GM23248 (cell line): ENCODE data around the gene GCNT2. TPM values are rescaled to one million over a fixed set of nuclear protein-coding genes. Genes with fewer than 3 reads are reported as not detected.
"Not testable (repeated sequence)": the region's sequence is repeated elsewhere in the genome, so short reads cannot be mapped to it uniquely, and the experiment has no call there.

Source experiments
- DNase-seq: peaks from one replicate; pipeline ENCODE4 v3.0.0-alpha.2; 2015
- H2AFZ ChIP-seq: fragments of 200-600 bp; sonication (generic); 2 replicates; pipeline ENCODE4 v1.6.1; 2016; ENCODE audit warnings: antibody characterized with exemption
- H3F3A ChIP-seq: fragments of 200-600 bp; sonication (generic); 2 replicates; pipeline ENCODE4 v1.6.1; 2016; ENCODE audit warnings: mild to moderate bottlenecking, antibody characterized with exemption, mixed run types; ENCODE audit not compliant: insufficient read depth
- H3K27ac ChIP-seq: fragments of 200-600 bp; sonication (generic); 2 replicates; pipeline ENCODE4 v1.5.1; 2016; ENCODE audit warnings: mild to moderate bottlenecking
- H3K27me3 ChIP-seq: fragments of 200-600 bp; sonication (generic); replicated peaks from 2 replicates; pipeline ENCODE4 v1.6.1; 2016; ENCODE audit warnings: mild to moderate bottlenecking; ENCODE audit not compliant: insufficient read depth
- H3K36me3 ChIP-seq: fragments of 200-600 bp; sonication (generic); 2 replicates; pipeline ENCODE4 v1.6.1; 2016; ENCODE audit warnings: low read depth, mild to moderate bottlenecking
- H3K4me1 ChIP-seq: fragments of 200-600 bp; sonication (generic); 2 replicates; pipeline ENCODE4 v1.6.1; 2016; ENCODE audit warnings: mild to moderate bottlenecking; ENCODE audit not compliant: insufficient read depth
- H3K4me2 ChIP-seq: fragments of 200-600 bp; sonication (generic); one replicate; pipeline ENCODE4 v1.6.1; 2016; ENCODE audit warnings: mild to moderate bottlenecking; ENCODE audit not compliant: unreplicated experiment
- H3K4me3 ChIP-seq: fragments of 200-600 bp; sonication (generic); 2 replicates; pipeline ENCODE4 v1.5.1; 2016; ENCODE audit warnings: mild to moderate bottlenecking
- H3K79me2 ChIP-seq: fragments of 200-600 bp; sonication (generic); 2 replicates; pipeline ENCODE4 v1.6.1; 2016; ENCODE audit warnings: mild to moderate bottlenecking; ENCODE audit not compliant: insufficient read depth
- H3K9ac ChIP-seq: fragments of 200-600 bp; sonication (generic); 2 replicates; pipeline ENCODE4 v1.6.1; 2016; ENCODE audit warnings: mild to moderate bottlenecking
- H3K9me2 ChIP-seq: fragments of 200-600 bp; sonication (generic); 2 replicates; pipeline ENCODE4 v1.6.1; 2016; ENCODE audit warnings: mixed run types, mild to moderate bottlenecking, moderate library complexity; ENCODE audit not compliant: insufficient read depth
- H3K9me3 ChIP-seq: fragments of 200-600 bp; sonication (generic); one replicate; pipeline ENCODE4 v1.6.1; 2017; ENCODE audit warnings: low read depth
- H4K20me1 ChIP-seq: fragments of 200-600 bp; sonication (generic); 2 replicates; pipeline ENCODE4 v1.6.0; 2016; ENCODE audit not compliant: insufficient read depth
- EZH2 ChIP-seq: fragments of 200-600 bp; sonication (generic); IDR thresholded peaks from 2 replicates; pipeline ENCODE4 v1.6.1; 2018; ENCODE audit warnings: antibody characterized with exemption, mild to moderate bottlenecking; ENCODE audit not compliant: insufficient read depth, poor library complexity, severe bottlenecking
- EZH2phosphoT487 ChIP-seq: fragments of 200-600 bp; sonication (generic); IDR thresholded peaks from 2 replicates; pipeline ENCODE4 v1.6.1; 2018; ENCODE audit warnings: antibody characterized with exemption, moderate library complexity, mild to moderate bottlenecking, low read depth; ENCODE audit not compliant: insufficient read depth
- WGBS, 2 experiments: methylation state at CpG; one replicate each; pipeline ENCODE4 v1.1.6; 2015 to 2017; ENCODE audit warnings: low lambda C conversion rate in 2 of 2, low coverage in 1 of 2; ENCODE audit errors: missing lambda C conversion rate in 2 of 2; 5-methylcytosine and 5-hydroxymethylcytosine counted together
- in situ Hi-C: fragments of 300-500 bp; cut with MboI; formaldehyde crosslinking; loops from 2 replicates; pipeline ENCODE4 v1.15.0; 2020
- polyA plus RNA-seq: library from polyadenylated mRNA; unstranded; fragments of >200 nt; fragmentation: Nextera tagmentation; extraction: Ambion mirVana; gene quantifications from 2 replicates; pipeline ENCODE4 v1.2.1, GENCODE V29; 2016
- total RNA-seq: library from RNA; depleted of rRNA; stranded (reverse); fragments of >200 nt; shearing (Covaris generic); gene quantifications from 2 replicates; pipeline ENCODE4 v1.2.3, GENCODE V29; 2014

Gene GCNT2
- total and polyA plus RNA-seq, 2 experiments from 2014 or later, result not detected

DNA sequence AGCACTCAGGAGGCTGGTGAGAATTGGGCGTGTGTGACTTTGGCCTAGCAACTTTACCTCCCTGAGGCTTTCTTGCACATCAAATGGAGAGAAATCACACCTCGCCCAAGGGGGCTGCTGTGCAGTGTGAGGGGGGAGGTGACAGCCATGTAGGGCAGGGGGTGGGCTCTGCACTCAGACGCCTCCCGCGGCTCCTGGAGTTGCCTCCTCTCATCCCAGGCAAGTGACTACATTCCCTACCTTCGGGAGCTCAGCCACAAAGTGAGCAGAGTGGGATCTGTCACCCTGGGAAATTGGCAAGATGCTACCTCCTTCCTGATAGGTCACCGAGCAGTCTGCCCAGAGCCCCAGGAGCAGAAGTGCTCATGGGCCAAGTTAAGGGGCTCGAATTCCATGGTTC is 56.0 kb downstream of the GCNT2 start:
- Histone ChIP-seq H3K4me3 (no peak overlapping the region), H4K20me1 (no peaks in the 10 kb centered on the region), H3K4me2 (no peak overlapping the region), H3K36me3 (no peaks in the 10 kb centered on the region), H2AFZ (no peak overlapping the region), H3K9me3 (no peaks in the 10 kb centered on the region), H3K27ac (no peak overlapping the region), H3K9me2 (no peaks in the 10 kb centered on the region), H3F3A (no peaks in the 10 kb centered on the region), H3K79me2 (no peaks in the 10 kb centered on the region), H3K4me1 (no peaks in the 10 kb centered on the region), H3K27me3 (no peaks in the 10 kb centered on the region), H3K9ac (no peak overlapping the region)
- DNase-seq, result no peak
- TF ChIP-seq EZH2 (no peak), EZH2phosphoT487 (no peak)
- 18 to 24% methylated on average over 7 to 8 of the region's 8 CpGs for WGBS, 2 experiments
- in situ Hi-C loops, result no loop called here

DNA sequence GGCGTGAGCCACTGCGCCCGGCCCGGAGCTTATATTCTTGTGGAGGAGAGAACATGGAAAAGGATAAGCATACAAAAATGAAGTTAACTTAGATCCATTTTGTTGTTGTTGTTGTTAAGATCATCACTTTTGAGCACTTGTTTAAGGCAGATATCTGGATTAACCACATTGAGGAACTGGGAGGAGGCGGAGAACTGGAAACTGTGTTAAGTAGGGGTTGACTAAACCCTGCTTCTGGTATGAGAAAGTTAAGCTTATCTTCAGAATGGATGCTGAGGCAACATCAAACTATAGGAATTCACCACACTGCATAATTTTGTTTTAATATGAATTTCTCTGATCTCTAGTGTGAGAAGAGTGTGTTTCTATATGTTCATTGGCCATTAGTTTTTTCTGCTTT is 57.6 kb downstream of the GCNT2 start:
- H3K36me3 ChIP-seq, result no peaks in the 10 kb centered on the region
- no peaks in the 10 kb centered on the region for H3K27me3 ChIP-seq
- H3K79me2 ChIP-seq, result no peaks in the 10 kb centered on the region
- DNase-seq, result no peak
- no peak overlapping the region for H3K4me2 ChIP-seq
- no peaks in the 10 kb centered on the region for H3K9me3 ChIP-seq
- H2AFZ ChIP-seq, result no peak overlapping the region
- in situ Hi-C loops, result no loop called here
- no peaks in the 10 kb centered on the region for H4K20me1 ChIP-seq
- no peaks in the 10 kb centered on the region for H3K9me2 ChIP-seq
- H3K27ac ChIP-seq, result no peak overlapping the region
- 83 to 86% methylated on average over 5 of the region's 5 CpGs for WGBS, 2 experiments
- no peaks in the 10 kb centered on the region for H3K4me1 ChIP-seq
- TF ChIP-seq EZH2phosphoT487 (no peak), EZH2 (no peak)
- H3K9ac ChIP-seq, result no peak overlapping the region
- no peak overlapping the region for H3K4me3 ChIP-seq
- no peaks in the 10 kb centered on the region for H3F3A ChIP-seq

DNA sequence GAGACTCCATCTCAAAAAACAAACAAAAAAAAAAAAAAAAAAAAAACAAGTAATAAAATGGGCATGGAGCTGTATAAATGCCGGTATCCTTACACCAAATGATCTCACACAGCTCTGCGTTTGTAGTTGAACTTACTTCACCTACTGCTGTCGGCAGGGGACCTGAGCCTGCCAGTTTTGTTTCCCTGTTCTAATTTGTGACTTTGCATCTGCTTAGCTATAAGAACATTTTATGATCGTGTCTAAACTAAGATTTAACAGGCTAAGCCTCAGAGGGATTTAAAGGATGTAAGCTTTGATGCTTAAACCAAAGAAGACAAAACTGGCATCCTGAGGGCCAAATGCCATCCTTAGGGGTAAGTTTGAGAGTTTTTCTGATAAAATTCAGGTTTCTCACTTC is 58.7 kb downstream of the GCNT2 start:
- H3K4me2 ChIP-seq, result no peak overlapping the region
- no peaks in the 10 kb centered on the region for H3K27me3 ChIP-seq
- DNase-seq, result no peak
- in situ Hi-C loops, result no loop called here
- no peaks in the 10 kb centered on the region for H3K79me2 ChIP-seq
- no peak overlapping the region for H3K9ac ChIP-seq
- no peak overlapping the region for H2AFZ ChIP-seq
- H3K4me1 ChIP-seq, result no peaks in the 10 kb centered on the region
- TF ChIP-seq EZH2 (no peak), EZH2phosphoT487 (no peak)
- H3K9me3 ChIP-seq, result no peaks in the 10 kb centered on the region
- no peaks in the 10 kb centered on the region for H3F3A ChIP-seq
- no peak overlapping the region for H3K27ac ChIP-seq
- no peak overlapping the region for H3K4me3 ChIP-seq
- 7 to 12% methylated on average over 4 of the region's 4 CpGs for WGBS, 2 experiments
- H3K9me2 ChIP-seq, result no peaks in the 10 kb centered on the region
- H4K20me1 ChIP-seq, result no peaks in the 10 kb centered on the region
- H3K36me3 ChIP-seq, result no peaks in the 10 kb centered on the region

DNA sequence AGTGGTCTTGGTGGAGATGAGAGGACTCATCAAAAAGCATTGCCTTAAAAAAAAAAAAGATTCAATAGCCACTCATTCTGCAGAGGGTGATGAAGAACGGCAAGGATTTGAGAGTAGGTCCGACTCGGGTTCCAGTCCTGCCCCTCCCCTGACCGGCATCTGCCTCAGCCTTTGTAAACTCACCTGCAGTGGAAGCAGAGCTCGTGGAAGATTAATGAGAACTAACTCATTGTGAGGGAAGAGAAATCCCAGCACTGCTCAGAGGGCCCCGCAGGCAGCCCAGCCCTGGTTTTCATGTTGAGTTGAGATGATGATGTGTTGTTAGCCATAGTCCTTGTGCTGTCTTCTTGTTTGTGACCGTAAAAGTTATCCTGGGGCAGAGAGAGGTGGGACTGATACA is 59.4 kb downstream of the GCNT2 start:
- H3K4me3 ChIP-seq, result no peak overlapping the region
- WGBS, 2 experiments, result 6 to 7% methylated on average over 7 of the region's 7 CpGs
- H2AFZ ChIP-seq, result no peak overlapping the region
- no peaks in the 10 kb centered on the region for H3K79me2 ChIP-seq
- no peaks in the 10 kb centered on the region for H3K9me3 ChIP-seq
- H3K36me3 ChIP-seq, result no peaks in the 10 kb centered on the region
- no peak for TF ChIP-seq EZH2phosphoT487
- TF ChIP-seq EZH2, result no peak
- no peak overlapping the region for H3K9ac ChIP-seq
- no peak overlapping the region for H3K4me2 ChIP-seq
- no peak for DNase-seq
- no peak overlapping the region for H3K27ac ChIP-seq
- H3F3A ChIP-seq, result no peaks in the 10 kb centered on the region
- no peaks in the 10 kb centered on the region for H3K4me1 ChIP-seq
- no peaks in the 10 kb centered on the region for H3K27me3 ChIP-seq
- in situ Hi-C loops, result no loop called here
- no peaks in the 10 kb centered on the region for H4K20me1 ChIP-seq
- no peaks in the 10 kb centered on the region for H3K9me2 ChIP-seq

DNA sequence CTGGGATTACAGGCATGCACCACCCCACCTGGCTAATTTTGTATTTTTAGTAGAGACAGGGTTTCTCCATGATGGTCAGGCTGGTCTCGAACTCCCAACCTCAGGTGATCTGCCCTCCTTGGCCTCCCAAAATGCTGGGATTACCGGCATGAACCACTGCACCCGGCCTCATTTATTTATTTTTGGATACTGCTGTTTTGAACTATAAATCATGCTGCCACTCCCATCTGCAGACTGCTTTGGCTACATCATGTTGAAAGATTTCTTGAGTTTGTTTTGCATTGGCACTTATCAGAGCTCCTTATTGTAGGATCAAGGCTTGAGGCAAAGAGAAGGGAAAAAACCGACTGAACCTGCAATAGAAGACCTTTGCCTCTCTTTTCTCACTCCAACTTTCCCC is 60.3 kb downstream of the GCNT2 start:
- 7% methylated on average over 4 of the region's 4 CpGs for WGBS, 2 experiments
- H3F3A ChIP-seq, DNase-seq, H3K9me2 ChIP-seq, H3K4me3 ChIP-seq, H3K36me3 ChIP-seq, H2AFZ ChIP-seq, H3K27ac ChIP-seq, H3K4me1 ChIP-seq, in situ Hi-C loops, H3K4me2 ChIP-seq, H3K79me2 ChIP-seq, H4K20me1 ChIP-seq, H3K9ac ChIP-seq, H3K9me3 ChIP-seq, H3K27me3 ChIP-seq: not testable (repeated sequence)
